HFF-Myc (cell line): ENCODE data around the gene CAD.

Experiments used
- DNase-seq: peaks from one replicate; pipeline ENCODE4 v3.0.0-alpha.2; 2011; ENCODE audit warnings: low read depth; ENCODE audit errors: extremely low read depth
- H3K4me3 ChIP-seq: replicated peaks from 2 replicates; pipeline ENCODE4 v1.5.1; 2011; ENCODE audit warnings: low read depth, mild to moderate bottlenecking, control low read depth, low read length
- TF ChIP-seq, protein P1 (sequence below): IDR thresholded peaks from 2 replicates; pipeline ENCODE4 v1.5.1; 2012; ENCODE audit warnings: mild to moderate bottlenecking, low read depth, low read length, control low read depth; ENCODE audit errors: missing control alignments

Gene CAD

DNA sequence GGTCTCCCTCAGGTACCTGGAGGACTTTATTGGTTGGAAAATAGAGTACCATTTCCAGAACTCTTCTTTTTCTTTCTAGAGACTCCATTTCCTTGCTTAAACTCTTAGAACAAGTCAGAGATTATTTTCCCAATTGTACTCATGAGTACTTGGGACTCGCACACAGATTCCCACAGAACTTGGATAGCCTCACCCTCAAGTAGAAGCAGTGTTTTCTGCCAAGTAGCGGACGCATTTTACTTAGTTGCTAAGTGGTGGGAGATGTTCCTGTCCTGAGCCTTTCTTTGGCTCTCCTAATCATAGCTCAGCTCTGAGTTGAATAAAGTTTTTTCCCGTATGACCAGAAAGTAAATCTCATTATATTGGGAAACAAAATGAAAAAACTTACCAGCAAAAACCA lies 28.5 kb downstream of the CAD start:
- no peak overlapping the region for H3K4me3 ChIP-seq
- no peak for DNase-seq
- TF ChIP-seq, protein P1, sequence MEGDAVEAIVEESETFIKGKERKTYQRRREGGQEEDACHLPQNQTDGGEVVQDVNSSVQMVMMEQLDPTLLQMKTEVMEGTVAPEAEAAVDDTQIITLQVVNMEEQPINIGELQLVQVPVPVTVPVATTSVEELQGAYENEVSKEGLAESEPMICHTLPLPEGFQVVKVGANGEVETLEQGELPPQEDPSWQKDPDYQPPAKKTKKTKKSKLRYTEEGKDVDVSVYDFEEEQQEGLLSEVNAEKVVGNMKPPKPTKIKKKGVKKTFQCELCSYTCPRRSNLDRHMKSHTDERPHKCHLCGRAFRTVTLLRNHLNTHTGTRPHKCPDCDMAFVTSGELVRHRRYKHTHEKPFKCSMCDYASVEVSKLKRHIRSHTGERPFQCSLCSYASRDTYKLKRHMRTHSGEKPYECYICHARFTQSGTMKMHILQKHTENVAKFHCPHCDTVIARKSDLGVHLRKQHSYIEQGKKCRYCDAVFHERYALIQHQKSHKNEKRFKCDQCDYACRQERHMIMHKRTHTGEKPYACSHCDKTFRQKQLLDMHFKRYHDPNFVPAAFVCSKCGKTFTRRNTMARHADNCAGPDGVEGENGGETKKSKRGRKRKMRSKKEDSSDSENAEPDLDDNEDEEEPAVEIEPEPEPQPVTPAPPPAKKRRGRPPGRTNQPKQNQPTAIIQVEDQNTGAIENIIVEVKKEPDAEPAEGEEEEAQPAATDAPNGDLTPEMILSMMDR, result no peak

DNA sequence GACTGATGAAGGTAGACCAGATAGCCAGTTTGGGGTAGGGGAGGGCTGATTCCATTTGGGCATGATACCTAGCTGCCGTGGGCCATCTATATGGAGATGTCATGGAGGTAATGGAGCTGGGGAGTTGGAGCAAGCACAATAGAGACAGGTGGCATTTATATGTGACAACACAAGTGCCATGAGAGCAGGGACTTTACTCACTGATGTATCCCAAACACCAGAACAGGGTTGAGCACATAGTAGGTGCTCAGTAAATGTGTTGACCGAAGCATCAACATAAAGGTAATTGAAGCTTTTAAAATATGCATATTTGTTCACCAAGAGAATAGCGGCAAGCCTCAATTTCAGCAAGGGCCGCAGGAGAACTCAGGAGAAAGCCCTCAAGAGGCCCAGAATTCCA lies 30.7 kb downstream of the CAD start:
- DNase-seq, result no peak

DNA sequence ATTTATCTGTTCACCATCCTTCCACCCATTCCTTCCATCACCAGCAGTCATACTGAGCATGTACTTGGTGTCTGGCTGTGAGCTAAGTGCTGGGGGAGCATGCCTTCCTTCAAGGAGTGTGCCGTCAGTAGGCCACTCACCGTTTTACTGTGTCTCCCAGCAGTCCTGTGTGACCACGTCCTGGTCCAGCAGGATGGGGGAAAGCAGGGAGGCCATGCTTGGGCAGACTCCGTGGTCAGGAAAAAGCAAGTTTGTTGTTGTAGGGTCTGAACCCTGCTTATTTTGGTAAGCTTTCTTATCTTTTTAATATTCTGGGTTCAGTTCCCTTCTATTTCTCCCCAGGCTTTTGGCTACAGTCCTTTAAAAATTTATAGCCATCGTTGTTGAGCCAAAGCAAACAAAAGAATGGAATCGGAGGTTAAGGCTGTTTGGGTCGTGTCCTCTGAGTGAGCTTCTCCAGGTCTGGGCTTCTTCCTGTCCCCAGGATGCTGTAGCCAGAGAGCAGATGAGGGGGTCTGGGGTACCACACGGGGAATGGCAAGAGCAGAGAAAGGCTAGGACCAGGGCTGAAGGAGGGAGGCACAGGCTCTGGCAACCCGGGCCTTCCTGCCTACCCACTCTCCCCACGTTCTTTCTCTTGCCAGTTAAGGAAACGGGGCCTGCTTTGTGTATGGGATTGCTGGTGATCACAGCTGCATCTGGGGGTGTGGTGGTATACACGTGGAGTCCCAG lies 32.2 kb downstream of the CAD start:
- TF ChIP-seq, protein P1, result no peak
- H3K4me3 ChIP-seq, result no peak overlapping the region
- DNase-seq, result no peak

More for the DNA sequence above, 30.7 kb downstream of the CAD start:
- no peak overlapping the region for H3K4me3 ChIP-seq
- TF ChIP-seq, protein P1, result no peak

DNA sequence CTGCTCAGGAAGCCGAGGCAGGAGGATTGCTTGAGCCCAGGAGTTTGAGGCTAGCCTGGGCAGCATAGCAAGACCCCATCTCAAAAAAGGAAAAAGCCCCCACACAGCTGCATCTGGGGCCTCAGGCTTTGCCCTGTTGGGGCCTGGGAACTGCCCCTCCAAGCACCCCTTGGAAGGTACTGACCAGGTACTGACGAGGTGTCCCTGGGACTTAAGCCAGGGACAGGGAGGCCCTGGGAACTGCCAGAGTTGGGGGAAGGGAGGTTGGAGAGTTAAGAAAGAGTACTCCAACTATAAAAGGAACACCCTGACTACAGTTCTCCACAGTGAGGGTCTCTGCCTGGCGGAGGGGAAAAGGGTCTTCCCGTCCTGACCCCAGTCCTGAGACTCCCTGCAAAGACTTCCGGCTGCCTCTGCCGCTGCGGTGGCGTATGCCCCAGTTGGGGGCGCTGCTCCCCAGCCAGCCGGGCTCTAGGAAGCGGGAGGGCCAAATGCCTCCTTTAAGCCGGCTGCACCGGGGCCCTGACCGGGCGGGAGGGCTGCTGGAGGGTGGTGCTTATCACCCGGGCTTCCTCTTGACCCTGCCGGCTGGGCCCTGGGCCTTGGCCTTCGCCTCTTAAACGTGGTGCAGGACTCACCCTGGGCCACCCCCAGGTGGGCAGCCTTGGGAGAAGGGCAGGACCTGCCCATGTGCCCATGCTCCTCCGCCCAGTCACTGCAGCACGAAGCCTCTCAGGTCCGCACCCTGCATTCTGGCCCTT lies 32.9 kb downstream of the CAD start:
- no peak overlapping the region for H3K4me3 ChIP-seq
- TF ChIP-seq, protein P1, result peak; percentile 81
- no peak for DNase-seq

DNA sequence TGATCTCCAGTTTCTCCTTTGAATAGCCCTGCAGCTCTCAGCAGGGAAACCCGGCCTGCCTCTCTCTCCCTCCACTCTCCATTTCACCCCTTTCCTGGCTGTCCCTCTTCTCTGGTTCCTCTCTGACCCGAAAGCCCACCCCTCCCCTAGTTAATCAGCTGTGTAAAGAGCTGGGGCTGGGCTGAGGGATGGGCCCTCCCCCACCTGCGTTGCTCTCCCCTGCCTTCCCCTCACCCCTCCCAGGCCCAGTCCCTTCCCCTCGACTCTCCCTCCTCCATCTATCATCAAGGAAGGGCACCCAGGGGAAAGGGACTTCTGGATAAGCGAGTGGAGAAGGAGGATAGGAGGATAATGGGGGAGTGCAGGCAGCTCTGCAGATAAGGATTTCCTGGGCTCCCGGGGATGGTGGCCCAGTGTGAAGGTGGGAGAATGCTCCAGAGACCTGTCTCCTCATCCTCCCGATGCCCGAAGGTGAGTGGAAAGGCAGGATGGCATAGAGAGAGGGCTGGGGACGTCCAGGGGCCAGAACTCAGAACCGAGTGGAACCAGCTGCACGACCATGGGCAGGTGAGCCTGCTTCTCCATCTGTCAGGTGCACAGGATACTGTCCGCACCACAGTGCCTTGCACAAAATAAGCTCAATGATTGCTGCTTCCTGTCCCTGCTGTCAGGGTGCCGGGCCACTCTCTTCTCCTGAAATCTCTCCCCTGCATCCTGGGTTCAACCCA lies 33.6 kb downstream of the CAD start:
- TF ChIP-seq, protein P1, result no peak
- no peak for DNase-seq
- no peak overlapping the region for H3K4me3 ChIP-seq

DNA sequence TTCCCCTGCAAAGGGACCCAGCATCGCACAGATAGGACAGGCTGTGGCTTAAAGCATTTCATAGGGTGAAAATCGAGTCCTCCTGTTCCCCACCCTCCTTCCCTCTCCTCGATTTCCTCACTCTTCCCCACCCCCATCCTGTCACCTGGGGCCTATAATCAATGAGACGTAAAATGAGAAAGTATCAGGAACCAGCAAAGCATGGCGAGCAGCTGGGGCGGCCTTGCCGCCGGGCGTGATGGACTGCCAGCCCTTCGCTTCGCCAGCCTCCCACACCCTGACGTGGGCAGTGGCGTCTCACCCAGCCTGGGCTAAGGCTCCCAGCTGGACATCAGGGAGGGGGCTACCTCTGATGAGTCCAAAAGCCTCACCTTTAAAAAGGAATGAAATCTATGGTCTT lies 34.6 kb downstream of the CAD start:
- no peak for DNase-seq
- TF ChIP-seq, protein P1, result no peak
- no peak overlapping the region for H3K4me3 ChIP-seq
